SK-N-SH treated with all-trans-retinoic acid at 6 μM for 48 hours (cell line): ENCODE results near the gene SNAPC5.

Source experiments
- ZFP3 ChIP-seq: fragments of 250-450 bp; sonication (Bioruptor Pico); IDR thresholded peaks from 2 replicates; pipeline ENCODE4 v1.5.0; 2020; ENCODE audit warnings: mild to moderate bottlenecking, moderate library complexity
- TF ChIP-seq, protein P1 (sequence below): fragments of 250-450 bp; sonication (Bioruptor Pico); IDR thresholded peaks from 2 replicates; pipeline ENCODE4 v1.8.0; 2020; ENCODE audit warnings: mild to moderate bottlenecking, moderate library complexity, borderline replicate concordance

DNA sequence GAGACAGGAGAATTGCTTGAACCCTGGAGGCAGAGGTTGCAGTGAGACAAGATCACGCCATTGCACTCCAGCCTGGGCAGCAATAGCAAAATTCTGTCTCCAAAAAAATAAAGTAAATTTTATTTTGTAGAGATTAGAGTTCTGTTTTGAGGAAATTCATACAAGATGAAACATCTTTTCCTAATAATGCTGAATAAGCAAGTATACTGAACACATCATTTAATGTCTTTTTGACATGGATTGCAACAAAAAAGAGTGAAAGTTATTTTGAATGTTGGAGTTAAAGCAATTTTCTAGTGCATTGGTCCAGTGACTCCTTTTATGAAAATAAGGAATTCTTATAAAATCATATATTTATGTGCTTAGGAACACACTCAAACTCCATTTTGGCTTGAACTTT lies 47.7 kb upstream of the SNAPC5 start:
- no peak for TF ChIP-seq ZFP3 (CRISPR knock-in tag)
- TF ChIP-seq, protein P1, sequence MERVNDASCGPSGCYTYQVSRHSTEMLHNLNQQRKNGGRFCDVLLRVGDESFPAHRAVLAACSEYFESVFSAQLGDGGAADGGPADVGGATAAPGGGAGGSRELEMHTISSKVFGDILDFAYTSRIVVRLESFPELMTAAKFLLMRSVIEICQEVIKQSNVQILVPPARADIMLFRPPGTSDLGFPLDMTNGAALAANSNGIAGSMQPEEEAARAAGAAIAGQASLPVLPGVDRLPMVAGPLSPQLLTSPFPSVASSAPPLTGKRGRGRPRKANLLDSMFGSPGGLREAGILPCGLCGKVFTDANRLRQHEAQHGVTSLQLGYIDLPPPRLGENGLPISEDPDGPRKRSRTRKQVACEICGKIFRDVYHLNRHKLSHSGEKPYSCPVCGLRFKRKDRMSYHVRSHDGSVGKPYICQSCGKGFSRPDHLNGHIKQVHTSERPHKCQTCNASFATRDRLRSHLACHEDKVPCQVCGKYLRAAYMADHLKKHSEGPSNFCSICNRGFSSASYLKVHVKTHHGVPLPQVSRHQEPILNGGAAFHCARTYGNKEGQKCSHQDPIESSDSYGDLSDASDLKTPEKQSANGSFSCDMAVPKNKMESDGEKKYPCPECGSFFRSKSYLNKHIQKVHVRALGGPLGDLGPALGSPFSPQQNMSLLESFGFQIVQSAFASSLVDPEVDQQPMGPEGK: no peak
